Loucy (cell line): ENCODE data around the gene HLF.

Experiments
- CTCF ChIP-seq: fragments of 200-600 bp; sonication (generic); conservative IDR thresholded peaks from 2 replicates; pipeline ENCODE4 v1.5.1; 2014; ENCODE audit warnings: mild to moderate bottlenecking, antibody characterized with exemption, low read length
- EZH2phosphoT487 ChIP-seq: fragments of 200-600 bp; IDR thresholded peaks from 2 replicates; pipeline ENCODE4 v1.6.1; 2018; ENCODE audit warnings: antibody characterized with exemption, mild to moderate bottlenecking, moderate library complexity, borderline replicate concordance

GRCh38 chr17:55283256-55283965 lies 18.7 kb downstream of the HLF start:
- TF ChIP-seq CTCF: no peak
- TF ChIP-seq EZH2phosphoT487: no peak
